ENCODE measurements around the gene CD3G. TPM values are rescaled to one million over a fixed set of nuclear protein-coding genes. Genes with fewer than 3 reads are reported as not detected.
A peak's percentile ranks its signal among the peaks of the same experiment; 100 is the strongest.

Gene CD3G
- total RNA-seq, 2 donors from 2014 or later: not detected

DNA sequence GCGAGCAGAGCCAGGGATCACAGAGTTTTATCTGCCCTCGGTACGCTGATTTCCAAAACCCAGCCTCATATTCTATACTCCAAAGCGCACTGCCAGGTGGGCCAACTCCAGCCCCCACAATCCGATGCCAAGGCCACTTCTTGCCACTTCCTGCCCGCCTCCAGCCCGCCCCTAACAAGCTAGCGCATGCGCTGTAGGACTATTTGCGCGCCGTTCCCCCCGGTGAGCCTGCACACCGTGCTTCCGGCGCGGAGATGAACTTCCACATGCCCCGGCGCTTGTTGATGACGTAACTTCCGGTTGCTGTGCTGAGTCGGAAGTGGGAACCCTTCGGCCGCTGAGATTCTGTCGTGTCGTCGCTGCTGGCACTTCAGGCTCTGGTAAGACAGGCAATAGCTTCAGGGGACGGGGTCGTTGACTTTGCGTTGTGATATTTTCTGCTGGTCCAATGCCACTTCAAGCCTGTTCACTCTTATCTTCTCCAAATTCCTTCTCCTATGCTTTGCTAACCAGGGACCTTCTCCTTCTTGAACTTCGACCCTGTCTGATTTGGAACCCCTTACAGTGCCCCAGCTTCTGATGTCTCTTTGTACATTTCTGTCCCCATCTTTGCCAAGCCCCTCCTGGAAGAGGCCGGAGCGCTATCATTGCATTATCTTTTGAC is 15.3 kb downstream of the CD3G start, which contains the start of gene UBE4A:
UBE4A (plus strand) TSS at position 306 of the 664 bp plus-strand sequence. CDS start 5,481 bp downstream, outside the sequence.
- H3K4me3 ChIP-seq (ENCODE audit: low read length): peak within 1 kb of the TSS; percentile 94
- Mint-ChIP-seq H3K4me3 (peak within 1 kb of the TSS; percentile 97), H3K4me1 (peaks cover 6% of the 10 kb centered on the region), H3K27me3 (ENCODE audit: insufficient read depth) (peaks cover 26% of the 10 kb centered on the region), H3K9me3 (peaks cover 3% of the 10 kb centered on the region), H3K27ac (peak within 1 kb of the TSS; percentile 93), H3K36me3 (ENCODE audit: low read depth) (no peaks in the 10 kb centered on the region)
- DNase-seq: peak; percentile 97
- H3K9me3 ChIP-seq (ENCODE audit: control insufficient read depth, low read length): no peaks in the 10 kb centered on the region
- WGBS, 2 experiments (ENCODE audit: insufficient coverage in 1 of 2, insufficient read length in 1 of 2): 11 to 18% methylated on average over 25 to 33 of the region's 33 CpGs
- H3K4me1 ChIP-seq (ENCODE audit: control insufficient read depth, insufficient read depth, low read length): no peaks in the 10 kb centered on the region
- no peak within 1 kb of the TSS for H3K27ac ChIP-seq (ENCODE audit: low read depth, low read length)
- H3K9ac ChIP-seq (ENCODE audit: extremely low read depth, low read length, poor library complexity, severe bottlenecking): peak within 1 kb of the TSS; percentile 74
- TF ChIP-seq, protein P1, sequence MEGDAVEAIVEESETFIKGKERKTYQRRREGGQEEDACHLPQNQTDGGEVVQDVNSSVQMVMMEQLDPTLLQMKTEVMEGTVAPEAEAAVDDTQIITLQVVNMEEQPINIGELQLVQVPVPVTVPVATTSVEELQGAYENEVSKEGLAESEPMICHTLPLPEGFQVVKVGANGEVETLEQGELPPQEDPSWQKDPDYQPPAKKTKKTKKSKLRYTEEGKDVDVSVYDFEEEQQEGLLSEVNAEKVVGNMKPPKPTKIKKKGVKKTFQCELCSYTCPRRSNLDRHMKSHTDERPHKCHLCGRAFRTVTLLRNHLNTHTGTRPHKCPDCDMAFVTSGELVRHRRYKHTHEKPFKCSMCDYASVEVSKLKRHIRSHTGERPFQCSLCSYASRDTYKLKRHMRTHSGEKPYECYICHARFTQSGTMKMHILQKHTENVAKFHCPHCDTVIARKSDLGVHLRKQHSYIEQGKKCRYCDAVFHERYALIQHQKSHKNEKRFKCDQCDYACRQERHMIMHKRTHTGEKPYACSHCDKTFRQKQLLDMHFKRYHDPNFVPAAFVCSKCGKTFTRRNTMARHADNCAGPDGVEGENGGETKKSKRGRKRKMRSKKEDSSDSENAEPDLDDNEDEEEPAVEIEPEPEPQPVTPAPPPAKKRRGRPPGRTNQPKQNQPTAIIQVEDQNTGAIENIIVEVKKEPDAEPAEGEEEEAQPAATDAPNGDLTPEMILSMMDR (conservative IDR thresholded peaks at IDR 0.05): no peak
- peaks cover 36% of the 10 kb centered on the region for H3K27me3 ChIP-seq (ENCODE audit: control insufficient read depth, insufficient read depth, low read length, poor library complexity, severe bottlenecking)
- H3K36me3 ChIP-seq (ENCODE audit: control insufficient read depth, insufficient read depth, low read length): peaks cover 2% of the 10 kb centered on the region

DNA sequence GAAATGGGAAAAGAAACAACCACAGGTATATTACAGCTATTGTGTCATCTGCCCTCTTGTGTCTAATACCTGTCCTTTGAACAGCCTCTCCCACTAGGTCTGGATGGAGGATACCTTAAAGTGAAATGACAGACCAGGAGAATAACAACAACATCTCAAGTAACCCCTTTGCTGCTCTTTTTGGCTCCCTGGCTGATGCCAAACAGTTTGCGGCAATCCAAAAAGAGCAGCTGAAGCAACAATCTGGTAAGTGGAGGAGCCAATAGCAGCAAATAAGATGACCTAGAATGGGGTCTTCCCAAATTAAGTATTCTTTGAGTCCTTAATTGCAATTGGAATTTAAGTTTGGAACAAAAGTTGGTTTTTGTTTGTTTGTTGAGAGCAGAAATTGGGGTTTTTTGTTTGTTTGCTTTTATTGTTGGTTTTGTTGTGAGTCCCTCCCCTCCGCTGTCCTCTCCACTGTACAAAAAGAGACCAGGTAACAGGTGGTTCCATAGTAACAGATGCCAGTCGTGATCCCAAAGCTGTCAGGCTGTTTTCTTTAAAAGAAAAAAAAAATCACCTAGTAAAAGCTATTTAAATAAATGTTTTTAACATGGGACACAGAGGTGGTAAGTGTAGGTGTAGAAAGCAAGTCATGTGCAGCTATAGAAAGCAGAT is 20.9 kb downstream of the CD3G start:
- no peaks in the 10 kb centered on the region for H3K4me1 ChIP-seq (ENCODE audit: control insufficient read depth, insufficient read depth, low read length)
- DNase-seq: no peak
- Mint-ChIP-seq H3K27me3 (ENCODE audit: insufficient read depth) (no peaks in the 10 kb centered on the region), H3K4me3 (no peak overlapping the region), H3K4me1 (peaks cover 5% of the 10 kb centered on the region), H3K36me3 (ENCODE audit: low read depth) (peaks cover 31% of the 10 kb centered on the region), H3K27ac (no peak overlapping the region), H3K9me3 (no peaks in the 10 kb centered on the region)
- H3K9ac ChIP-seq (ENCODE audit: extremely low read depth, low read length, poor library complexity, severe bottlenecking): no peak overlapping the region
- TF ChIP-seq, protein P1 (conservative IDR thresholded peaks at IDR 0.05): no peak
- H3K27ac ChIP-seq (ENCODE audit: low read depth, low read length): no peak overlapping the region
- no peak overlapping the region for H3K4me3 ChIP-seq (ENCODE audit: low read length)
- H3K36me3 ChIP-seq (ENCODE audit: control insufficient read depth, insufficient read depth, low read length): peaks cover 54% of the 10 kb centered on the region
- WGBS, 2 experiments (ENCODE audit: insufficient coverage in 1 of 2, insufficient read length in 1 of 2): 90 to 93% methylated on average over 2 to 3 of the region's 3 CpGs
- H3K27me3 ChIP-seq (ENCODE audit: control insufficient read depth, insufficient read depth, low read length, poor library complexity, severe bottlenecking): no peaks in the 10 kb centered on the region
- H3K9me3 ChIP-seq (ENCODE audit: control insufficient read depth, low read length): no peaks in the 10 kb centered on the region

DNA sequence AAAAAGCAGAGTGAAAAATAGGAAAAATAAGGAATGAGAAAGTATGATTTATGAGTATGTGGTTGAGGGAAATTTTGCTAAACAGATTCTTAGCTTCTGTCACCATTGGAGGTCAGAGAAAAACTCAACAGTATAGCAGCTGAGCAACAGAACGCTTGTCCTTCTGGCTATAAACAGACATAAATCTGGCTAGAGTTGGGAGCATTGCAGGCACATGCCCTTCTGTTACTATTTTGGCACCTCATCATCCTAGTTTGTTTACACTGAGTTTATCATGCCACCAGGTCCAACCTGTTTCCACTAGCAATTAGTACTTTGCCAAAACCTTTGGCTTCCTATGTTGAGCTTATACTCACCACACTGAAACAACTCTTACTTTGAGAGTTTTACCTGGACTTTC is 22.1 kb downstream of the CD3G start:
- no peaks in the 10 kb centered on the region for H3K4me1 Mint-ChIP-seq
- TF ChIP-seq, protein P1 (conservative IDR thresholded peaks at IDR 0.05): no peak
- no peak overlapping the region for H3K4me3 ChIP-seq (ENCODE audit: low read length)
- no peak overlapping the region for H3K27ac ChIP-seq (ENCODE audit: low read depth, low read length)
- H3K9ac ChIP-seq (ENCODE audit: extremely low read depth, low read length, poor library complexity, severe bottlenecking): no peak overlapping the region
- no peak for DNase-seq
- H3K27ac Mint-ChIP-seq: no peak overlapping the region
- H3K9me3 ChIP-seq (ENCODE audit: control insufficient read depth, low read length): no peaks in the 10 kb centered on the region
- no peaks in the 10 kb centered on the region for H3K9me3 Mint-ChIP-seq
- H3K4me3 Mint-ChIP-seq: no peak overlapping the region
- H3K36me3 Mint-ChIP-seq (ENCODE audit: low read depth): peaks cover 42% of the 10 kb centered on the region
- H3K36me3 ChIP-seq (ENCODE audit: control insufficient read depth, insufficient read depth, low read length): peaks cover 65% of the 10 kb centered on the region
- WGBS, 2 experiments (ENCODE audit: insufficient coverage in 1 of 2, insufficient read length in 1 of 2): 86 to 95% methylated on average over 1 of the region's 1 CpG
- no peaks in the 10 kb centered on the region for H3K27me3 Mint-ChIP-seq (ENCODE audit: insufficient read depth)
- no peaks in the 10 kb centered on the region for H3K4me1 ChIP-seq (ENCODE audit: control insufficient read depth, insufficient read depth, low read length)
- H3K27me3 ChIP-seq (ENCODE audit: control insufficient read depth, insufficient read depth, low read length, poor library complexity, severe bottlenecking): no peaks in the 10 kb centered on the region

All from endodermal cell (in vitro differentiated cells).